Measurements from ENCODE around the gene STARD7.
"Not testable (repeated sequence)": the region's sequence is repeated elsewhere in the genome, so short reads cannot be mapped to it uniquely, and the experiment has no call there.

Gene STARD7, protein sequence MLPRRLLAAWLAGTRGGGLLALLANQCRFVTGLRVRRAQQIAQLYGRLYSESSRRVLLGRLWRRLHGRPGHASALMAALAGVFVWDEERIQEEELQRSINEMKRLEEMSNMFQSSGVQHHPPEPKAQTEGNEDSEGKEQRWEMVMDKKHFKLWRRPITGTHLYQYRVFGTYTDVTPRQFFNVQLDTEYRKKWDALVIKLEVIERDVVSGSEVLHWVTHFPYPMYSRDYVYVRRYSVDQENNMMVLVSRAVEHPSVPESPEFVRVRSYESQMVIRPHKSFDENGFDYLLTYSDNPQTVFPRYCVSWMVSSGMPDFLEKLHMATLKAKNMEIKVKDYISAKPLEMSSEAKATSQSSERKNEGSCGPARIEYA

DNA sequence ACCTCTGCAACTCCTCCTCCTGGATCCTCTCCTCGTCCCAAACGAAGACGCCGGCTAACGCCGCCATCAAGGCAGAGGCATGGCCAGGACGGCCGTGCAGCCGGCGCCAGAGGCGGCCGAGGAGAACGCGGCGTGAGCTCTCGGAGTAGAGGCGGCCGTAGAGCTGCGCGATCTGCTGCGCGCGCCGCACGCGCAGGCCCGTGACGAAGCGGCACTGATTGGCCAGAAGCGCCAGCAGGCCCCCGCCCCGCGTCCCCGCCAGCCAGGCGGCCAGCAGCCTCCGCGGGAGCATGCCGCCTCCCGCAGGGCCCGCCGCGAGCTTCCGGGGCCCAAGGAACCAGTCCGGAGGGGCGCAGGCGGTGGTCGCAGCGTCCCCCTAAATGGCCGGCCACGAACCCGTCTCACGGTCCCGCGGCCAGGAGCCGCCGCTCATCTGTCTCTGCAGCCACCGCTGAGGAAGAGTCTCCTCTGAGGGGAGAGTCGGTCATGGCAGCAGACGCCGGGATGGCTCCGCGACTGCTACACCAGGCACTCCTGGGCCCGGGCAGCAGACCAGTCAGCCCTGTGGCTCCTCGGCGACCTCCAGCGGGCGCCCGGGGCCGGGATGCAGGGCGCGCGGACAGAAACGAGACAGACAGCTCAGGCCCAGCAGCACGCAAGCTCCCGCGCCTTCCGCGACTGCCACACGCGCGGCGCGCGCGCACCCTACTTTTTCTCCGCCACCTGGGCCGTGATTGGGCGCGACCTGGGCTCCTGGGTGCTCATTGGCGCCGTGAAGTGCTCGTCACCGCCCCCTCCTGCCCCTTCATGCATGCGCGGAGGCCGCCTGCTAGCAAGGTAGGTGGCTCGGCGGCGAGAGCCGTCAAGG lies at the start of gene STARD7:
TSS of gene STARD7 (minus strand) at position 685 of the 868 bp plus-strand sequence. CDS start at position 292, 393 bp downstream.
- peak; percentile 99 for DNase-seq (ENCODE audit: low spot score)

DNA sequence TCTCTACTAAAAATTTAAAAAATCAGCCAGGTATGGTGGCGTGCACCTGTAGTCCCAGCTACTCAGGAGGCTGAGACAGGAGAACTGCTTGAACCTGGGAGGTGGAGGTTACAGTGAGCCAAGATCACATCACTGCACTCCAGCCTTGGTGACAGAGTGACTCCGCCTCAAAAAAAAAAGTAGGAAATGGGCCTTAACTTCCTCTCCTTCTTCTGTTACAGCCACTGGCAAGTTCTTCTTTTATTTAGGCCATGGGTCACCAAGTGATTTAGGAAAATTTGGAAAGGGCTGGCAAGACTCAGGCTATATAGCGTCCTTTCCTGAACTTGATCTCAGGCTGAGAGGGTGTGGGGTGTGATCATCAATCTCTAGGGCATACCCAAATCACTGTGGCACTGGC lies 49.1 kb upstream of the STARD7 start:
- DNase-seq (ENCODE audit: low spot score), result not testable (repeated sequence)

DNA sequence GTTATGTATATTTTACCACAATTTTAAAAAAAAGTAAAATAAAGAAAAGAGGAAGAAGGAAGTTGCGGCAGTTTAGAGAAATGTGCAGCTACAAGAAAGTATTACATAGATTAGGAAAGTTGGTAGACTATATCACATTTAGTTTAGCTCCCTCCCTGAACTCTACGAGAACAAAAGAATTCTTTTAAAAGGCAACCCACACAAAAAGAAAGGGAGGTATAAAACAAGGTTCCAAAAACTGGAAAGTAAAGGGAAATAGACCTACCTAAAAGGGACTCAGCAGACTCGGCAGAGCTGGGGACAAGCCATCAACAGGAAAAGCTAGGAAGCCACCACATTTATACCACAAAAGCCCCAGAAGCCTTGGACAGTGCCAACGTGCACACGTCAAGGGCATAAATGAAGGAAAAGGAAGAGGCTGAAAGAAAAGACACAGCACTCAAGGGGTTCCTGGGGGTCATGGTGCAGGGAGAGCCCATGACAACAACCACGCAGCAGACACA lies 48.0 kb upstream of the STARD7 start:
- no peak for DNase-seq (ENCODE audit: low spot score)

DNA sequence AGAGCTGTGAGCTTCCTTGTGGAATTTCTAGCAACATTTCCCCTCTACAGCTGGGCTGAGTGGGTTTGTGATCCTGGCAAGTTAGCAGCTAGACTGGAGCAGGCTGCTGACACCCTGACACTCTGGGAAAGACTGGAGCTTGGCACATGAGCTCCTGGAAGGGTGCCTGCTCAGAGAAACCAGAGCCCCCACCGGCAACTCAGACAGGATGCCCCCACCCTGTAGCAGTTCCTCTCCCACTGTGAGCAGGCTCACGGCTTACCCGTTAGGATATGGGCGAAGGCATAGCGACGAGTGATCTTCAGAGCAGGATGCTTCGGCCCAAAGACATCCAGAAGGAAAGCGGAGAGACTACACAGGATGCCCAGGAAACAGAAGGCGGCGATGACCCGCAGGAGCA lies 45.9 kb upstream of the STARD7 start:
- DNase-seq (ENCODE audit: low spot score), result no peak

DNA sequence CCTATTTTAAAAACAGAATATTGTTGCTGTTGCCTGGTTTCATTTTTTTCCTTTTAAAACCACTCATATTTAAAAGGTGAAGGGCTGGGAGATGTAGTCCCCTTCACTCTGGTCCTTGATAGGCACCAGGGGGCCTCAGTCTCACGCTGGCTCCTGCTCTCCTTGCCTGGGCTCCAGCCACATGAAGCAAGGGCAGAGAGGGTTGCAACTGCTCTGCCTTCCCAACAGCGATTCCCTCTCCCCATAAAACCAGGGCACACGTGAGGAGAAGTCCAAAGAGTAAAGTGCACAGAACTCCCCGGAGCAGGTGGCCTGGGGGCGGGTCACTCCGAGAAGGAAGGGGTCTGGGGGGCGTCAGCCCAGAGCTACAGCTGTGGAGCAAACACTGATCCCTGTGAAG lies 44.4 kb upstream of the STARD7 start:
- no peak for DNase-seq (ENCODE audit: low spot score)

- DNase-seq (ENCODE audit: low spot score), result no peak
These were observed 43.9 kb upstream of the STARD7 start for GRCh38 chr2:96252526-96252925.

GRCh38 chr2:96251721-96252292 lies 43.2 kb upstream of the STARD7 start:
- peak; percentile 67 for DNase-seq (ENCODE audit: low spot score)

DNA sequence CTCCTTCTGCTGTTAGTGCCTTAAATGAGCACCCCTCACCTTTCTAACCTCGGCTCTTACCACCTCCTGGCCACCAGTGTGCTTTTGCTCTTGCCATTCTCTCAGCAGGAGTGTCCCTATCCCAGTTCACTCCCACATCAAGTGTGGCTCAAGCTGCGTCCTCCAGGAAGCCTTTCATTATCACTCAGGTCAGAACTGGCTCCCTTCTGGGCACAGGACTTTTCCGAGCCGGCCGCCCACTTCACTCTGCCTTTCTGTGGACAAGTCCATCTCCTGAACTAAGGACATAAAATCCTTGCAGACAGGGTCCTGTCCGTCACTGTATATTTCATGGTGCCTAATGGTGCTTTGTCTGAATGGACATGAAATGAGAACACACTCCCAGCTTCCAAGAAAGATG lies 41.6 kb upstream of the STARD7 start:
- DNase-seq (ENCODE audit: low spot score), result no peak

GRCh38 chr2:96249654-96250053 lies 41.0 kb upstream of the STARD7 start:
- DNase-seq (ENCODE audit: low spot score), result no peak

- DNase-seq (ENCODE audit: low spot score), result no peak
These were observed 40.0 kb upstream of the STARD7 start for GRCh38 chr2:96248624-96249023.

DNA sequence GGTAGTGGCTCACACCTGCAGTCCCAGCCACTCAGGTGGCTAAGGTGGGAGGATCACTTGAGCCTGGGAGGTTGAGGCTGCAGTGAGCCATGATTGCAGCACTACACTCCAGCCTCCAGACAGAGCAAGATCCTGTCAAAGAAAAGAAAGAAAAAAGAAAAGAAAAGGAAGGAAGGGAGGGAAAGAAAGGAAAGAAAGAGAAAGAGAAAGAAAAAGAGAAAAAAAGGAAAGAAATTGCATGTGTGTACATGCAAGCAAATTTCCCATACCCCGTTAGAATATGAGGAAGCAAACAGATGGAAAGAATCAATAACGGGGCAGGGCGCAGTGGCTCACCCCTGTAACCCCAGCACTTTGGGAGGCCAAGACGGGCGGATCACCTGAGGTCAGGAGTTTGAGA lies 39.3 kb upstream of the STARD7 start:
- no peak for DNase-seq (ENCODE audit: low spot score)

DNA sequence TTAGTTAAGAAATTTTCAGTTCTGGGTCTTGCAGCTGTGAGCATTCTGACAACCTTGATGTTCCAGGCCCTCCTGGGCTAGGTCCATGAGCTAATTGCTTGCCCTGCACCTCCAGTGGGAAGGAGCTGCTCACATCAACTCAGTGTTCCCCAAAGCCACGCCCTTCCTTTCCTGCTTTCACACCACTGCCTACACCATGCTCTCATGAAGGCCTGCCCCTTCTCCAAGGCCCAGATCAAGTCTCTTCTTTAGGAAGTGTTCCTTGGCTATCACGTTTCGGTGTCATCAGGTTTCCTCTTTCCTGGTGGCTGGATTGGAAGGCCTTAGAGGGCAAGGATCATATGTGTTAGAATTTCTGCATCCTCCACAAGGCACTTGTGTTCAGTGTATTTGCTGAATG lies 38.4 kb upstream of the STARD7 start:
- DNase-seq (ENCODE audit: low spot score), result no peak

DNA sequence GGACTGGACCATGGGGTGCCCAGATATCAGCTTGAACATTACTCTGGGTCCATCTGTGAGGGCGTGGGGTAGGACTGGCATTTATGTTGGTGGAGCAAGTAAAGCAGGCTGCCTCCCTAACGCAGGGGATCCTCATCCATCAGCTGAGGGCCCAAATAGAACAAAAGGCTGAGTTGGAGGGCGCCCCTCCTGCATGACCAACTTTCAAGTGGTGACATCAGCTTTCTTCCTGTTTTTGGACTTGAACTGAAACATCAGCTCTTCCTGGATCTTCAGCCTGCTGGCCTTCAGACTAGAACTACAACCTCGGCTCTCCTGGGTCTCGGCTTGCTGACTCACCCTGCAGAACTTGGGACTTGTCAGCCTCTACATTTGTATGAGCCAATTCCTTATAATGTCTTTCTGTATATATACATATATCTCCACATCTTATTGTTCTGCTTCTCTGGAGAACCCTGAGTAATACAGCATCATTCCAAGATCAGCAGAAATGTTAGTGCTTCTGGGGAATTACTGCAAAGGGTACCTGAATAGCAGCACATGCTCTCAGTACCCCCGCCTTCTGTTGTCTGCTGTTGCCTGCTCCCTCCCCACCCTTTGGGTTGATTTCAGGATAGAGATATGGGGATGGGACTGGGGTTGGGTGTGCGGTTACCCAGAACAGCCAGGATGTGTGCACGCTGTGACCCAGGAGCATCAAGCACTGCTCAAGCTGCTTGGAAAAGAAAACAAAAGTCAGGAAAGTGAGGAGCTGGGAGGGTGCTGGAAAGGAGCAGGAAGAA lies 37.2 kb upstream of the STARD7 start:
- no peak for DNase-seq (ENCODE audit: low spot score)

DNA sequence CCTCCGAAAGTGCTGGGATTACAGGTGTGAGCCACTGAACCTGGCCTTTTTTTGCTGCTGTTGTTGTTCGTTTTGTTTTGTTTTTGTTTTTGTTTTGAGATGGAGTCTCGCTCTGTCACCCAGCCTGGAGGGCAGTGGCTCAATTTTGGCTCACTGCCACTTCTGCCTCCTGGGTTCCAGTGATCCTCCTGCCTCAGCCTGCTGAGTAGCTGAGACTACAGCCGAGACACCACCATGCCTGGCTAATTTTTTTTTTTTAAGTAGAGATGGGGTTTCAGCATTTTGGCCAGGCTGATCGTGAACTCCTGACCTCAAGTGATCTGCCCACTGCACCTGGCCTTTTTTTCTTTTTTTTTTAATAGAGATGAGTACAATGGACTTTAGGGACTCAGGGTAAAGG lies 35.2 kb upstream of the STARD7 start:
- no peak for DNase-seq (ENCODE audit: low spot score)

GRCh38 chr2:96241900-96242611 lies 33.4 kb upstream of the STARD7 start:
- DNase-seq (ENCODE audit: low spot score), result no peak

GRCh38 chr2:96241227-96241626 lies 32.6 kb upstream of the STARD7 start:
- DNase-seq (ENCODE audit: low spot score), result no peak

- no peak for DNase-seq (ENCODE audit: low spot score)
These were observed 31.9 kb upstream of the STARD7 start for GRCh38 chr2:96240341-96241038.

- no peak for DNase-seq (ENCODE audit: low spot score)
These were observed 31.2 kb upstream of the STARD7 start for GRCh38 chr2:96239745-96240264.

DNA sequence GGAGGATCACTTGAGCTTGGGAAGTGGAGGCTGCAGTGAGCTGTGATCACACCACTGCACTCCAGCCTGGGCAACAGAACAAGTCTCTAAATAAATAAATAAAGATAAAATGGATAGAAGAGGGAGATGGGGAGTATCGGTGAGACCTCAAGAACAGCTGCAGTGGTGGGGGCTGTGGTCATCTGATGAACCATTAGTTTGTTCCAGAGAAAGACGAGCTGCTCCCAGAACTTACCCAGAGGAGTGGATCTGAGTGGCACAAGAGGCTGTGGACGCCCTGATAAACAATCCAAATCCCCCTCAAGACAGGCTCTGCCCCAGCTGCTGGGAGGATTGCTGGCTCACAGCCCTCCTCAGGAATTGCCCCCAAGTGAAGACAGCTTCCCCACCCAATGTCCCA lies 30.5 kb upstream of the STARD7 start:
- DNase-seq (ENCODE audit: low spot score), result no peak

GRCh38 chr2:96238266-96238665 lies 29.6 kb upstream of the STARD7 start:
- DNase-seq (ENCODE audit: low spot score), result no peak

Measured in ecto neural progenitor cell (in vitro differentiated cells).